Raji (cell line): ENCODE data around the gene TMEM200A.

ENCODE experiments used
- POLR2A ChIP-seq: IDR thresholded peaks from 2 replicates; pipeline ENCODE4 v1.6.1; 2011; ENCODE audit warnings: low read depth, low read length, control low read depth; ENCODE audit not compliant: insufficient read depth

The TMEM200A gene

DNA sequence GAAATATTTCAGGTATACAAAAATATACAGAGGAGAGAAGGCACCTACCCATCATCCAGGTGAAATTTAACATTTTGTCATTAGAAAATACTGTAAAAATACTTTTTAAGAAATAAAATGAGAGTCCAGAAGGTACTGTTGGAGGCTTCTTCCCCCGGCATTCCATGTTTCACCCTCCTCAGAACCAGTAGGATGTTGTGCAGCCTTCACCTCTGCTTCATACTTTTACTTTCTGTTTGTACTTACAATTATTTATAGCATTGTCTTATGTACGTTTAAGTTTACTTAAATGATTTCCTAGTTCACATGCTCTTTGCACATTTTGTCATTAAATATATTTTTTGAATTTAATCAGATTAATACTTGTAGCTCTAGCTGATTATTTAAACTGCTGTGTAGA is 30.9 kb downstream of the TMEM200A start:
- TF ChIP-seq POLR2A = no peak

DNA sequence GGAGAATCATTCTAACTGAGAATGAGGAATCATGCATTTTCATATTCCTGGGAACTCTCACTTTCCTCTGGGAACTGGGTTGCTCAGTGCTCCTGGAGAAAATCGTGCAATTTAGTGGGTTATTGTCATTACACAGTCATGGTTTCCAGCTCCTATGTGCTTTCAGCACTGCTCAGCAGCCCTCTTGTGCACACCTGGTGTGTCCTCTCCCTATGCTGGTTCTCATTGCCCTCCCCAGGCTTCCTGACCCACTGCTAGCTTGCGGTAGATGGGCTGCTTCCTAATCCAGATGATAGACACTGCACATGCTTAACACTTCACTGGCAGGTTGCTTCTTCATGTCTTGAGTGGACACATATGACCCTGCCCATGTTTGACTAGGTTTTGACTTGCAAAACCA is 39.7 kb downstream of the TMEM200A start:
- TF ChIP-seq POLR2A = no peak

DNA sequence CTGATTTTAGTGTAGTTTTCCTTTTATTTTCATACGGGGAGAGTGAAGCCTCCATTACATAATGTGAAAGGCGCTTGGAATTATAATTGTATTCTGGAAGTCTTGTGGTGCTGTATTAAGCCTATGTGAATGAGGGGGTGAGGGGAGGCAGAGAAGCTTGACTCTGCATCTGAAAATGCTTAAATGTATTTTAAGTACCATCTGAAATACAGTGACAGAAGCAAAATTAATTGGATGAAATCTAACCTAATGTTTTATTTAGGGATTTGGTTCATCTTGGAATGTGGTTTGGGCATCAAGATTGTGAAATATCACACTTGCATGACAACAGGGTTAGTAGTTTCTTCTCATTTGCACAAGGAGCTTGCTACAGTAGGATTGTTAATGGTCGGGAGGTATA is 41.2 kb downstream of the TMEM200A start:
- TF ChIP-seq POLR2A = no peak

DNA sequence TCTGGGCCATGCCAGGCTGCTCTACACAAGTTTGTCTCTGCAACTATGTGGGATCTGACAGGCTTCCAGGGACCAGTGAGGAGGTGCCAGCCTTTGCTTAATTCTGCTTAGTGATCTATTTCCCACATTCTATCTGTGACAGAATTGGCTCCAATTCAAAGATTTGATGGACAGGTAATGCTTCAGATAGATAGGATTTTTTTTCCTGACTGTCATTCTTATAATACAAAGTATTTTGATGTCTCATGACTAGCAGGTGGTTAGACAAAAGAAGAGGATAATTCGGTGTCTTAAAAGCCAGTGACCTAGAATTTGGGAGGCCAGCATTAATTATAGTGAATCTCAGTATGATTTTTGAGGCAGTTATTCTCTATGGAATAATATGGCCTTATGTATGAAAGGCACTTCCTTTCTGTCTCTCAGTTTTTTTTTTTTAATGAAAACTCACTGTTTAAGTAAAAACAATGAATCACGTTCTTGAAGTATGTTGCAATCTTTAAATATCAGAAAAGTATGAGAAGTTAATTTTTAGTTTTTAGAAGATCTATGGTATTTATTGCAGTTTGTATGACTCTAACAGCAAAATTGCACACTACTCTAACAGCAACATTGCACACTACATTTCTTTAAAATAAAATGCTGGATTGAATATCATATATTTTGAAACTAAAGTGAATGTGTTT is 43.7 kb downstream of the TMEM200A start:
- no peak for TF ChIP-seq POLR2A

DNA sequence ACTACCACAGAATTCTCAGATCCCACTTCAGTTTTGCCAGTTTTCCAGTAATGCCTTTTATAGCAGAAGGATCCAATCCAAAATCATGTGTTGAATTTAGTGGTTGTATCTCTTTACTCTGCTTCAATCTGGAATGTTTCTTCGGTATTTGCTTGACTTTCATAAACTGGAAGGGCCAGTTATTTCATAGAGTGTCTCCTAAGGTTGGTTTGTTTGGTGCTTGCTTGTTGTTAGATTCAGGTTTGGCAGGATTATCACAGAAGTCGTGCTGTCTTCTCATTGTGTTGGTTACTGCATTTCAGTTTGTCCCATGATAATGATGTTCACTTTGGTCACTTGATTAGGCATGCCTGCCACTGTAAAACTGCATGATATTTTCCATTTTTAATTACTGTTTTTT is 45.7 kb downstream of the TMEM200A start:
- TF ChIP-seq POLR2A = no peak

DNA sequence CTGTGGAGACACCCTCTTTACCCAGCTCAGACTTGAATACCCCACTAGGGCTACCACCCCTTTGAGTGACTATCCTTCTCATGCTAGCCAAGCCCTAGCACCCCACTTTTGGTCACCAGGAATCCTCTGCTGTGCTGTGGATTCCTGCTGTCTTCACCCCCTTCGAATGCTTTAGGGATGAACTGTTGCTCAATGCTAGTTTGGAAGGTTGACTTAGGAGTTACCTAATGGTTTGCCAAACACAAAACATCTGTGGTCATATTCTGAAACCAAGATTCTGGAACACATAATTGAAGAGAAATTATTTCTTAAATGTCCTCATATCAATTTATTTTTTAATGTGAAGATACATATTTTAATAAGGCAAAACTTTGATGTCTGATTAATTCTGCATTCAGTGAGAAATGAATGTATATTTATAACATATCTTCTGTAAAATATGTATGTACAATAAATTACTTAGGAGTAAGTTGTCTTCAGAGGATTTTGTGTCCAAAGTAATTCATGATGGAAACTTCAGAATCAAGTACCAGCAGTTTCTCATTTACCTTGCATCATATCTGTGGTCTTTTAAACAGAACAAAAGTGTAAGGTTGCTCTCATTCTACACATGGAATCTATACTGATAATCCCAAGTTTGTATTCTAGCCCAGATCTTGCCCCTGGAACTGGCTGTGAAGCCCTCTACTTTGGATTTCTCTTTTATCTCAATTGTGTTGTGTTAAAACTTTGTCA is 46.9 kb downstream of the TMEM200A start:
- TF ChIP-seq POLR2A = no peak

DNA sequence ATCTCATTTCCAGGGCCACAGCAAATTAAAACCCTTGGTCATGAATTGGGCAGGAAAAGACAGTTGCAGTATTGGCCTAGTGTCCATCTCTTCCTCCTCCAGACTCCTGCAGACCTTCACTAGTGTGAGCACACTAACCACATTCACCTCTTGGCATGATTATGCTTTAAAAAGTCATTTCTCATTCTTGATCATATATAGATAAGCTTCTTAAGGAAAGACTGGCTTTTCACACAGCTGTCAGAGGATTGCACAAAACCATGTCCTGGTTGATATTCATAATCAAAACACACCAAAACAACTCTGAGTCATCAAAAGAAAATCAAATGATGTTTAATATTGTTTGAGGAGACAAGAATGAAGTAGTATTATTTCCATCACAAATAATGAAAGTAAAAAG is 52.1 kb downstream of the TMEM200A start:
- no peak for TF ChIP-seq POLR2A

DNA sequence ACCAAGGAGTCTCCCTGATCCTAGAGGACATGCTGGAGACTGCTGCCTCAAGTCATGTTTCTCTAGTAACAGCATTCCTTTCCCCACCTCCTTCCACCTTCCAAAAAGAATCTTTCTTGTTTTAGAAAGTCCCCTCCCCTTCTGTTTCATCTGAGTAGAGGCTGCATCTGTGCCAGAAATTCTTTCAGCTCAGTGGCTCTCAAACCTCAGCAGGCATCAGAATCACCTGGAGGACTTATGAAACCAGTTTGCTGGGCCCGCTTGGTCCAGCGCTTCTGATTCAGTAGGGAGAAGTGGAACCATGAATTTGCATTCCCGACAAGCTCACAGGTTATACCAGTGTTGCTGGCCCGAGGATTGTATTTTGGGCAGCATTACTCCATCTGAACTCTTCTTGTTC is 55.1 kb downstream of the TMEM200A start:
- TF ChIP-seq POLR2A = no peak

DNA sequence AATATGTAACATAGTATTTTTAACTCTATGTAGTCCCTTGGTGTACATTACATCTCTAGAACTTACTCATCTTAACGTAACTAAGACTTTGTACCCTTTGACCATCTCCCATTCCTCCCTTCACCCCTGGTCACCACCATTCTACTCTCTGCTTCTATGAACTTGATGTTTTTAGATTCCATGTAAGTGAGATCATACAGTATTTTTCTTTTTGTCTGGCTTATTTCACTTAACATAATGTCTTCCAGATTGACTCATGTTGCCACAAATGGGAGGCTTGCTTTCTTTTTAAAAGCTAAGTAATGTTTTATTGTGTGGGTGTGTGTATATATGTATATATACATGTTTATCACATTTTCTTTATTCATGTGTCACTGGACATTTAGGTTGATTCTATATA is 55.8 kb downstream of the TMEM200A start:
- TF ChIP-seq POLR2A = no peak

DNA sequence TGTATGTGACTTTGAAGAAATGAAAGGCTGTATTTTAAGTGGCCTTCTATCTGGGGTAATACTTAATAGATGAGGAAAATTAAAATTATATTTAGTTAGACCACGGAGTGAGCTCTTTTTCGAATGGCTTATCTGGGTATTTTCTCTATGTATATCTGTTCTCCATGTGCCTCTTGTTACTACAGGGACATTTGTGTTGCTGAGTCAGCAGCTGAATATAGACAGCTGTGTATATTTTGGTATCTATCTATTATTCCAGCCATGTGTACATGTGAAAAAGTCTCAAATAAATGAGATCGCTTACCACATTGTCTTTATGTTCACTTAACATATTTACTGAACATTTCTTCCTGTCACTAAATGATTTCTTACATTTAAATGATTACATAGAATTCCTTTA is 57.2 kb downstream of the TMEM200A start:
- no peak for TF ChIP-seq POLR2A

DNA sequence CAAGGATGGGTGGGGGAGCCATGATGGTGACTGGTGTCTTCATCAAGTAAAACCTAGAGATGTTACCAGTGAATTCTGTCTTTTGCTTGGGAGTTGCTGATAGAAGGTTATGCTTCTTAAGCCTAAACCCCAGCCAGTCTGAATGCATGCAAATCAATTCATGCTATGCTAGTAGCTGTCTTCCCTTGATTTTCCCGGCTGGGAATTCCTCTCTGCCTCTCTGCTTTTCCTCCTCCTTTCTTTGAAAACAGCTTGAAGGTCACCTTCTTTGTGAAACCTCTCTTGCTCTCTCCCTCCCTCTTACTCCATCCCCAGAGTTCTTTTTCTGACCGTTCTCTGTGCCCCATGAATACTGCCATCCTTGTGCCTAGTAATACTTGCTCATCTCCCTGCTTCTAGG is 58.9 kb downstream of the TMEM200A start:
- TF ChIP-seq POLR2A = no peak

DNA sequence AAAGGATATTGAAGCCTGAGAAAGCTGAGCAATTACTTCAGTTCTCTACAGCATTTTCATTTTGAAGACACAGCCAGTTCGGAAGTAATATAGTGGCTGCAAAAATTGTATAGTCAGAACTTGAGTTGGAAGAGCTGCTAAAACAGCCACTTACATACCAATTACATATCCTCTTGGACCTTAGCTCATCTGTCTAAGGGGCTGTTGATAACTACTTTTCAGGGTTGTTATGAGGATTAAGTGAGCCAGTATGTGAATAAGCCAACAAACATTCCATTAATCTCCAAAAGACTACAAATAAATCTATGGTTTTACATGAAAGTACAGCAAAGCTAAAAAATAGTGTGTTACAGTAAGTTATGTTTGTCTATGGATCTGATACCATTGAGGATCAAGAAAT is 59.7 kb downstream of the TMEM200A start:
- no peak for TF ChIP-seq POLR2A

DNA sequence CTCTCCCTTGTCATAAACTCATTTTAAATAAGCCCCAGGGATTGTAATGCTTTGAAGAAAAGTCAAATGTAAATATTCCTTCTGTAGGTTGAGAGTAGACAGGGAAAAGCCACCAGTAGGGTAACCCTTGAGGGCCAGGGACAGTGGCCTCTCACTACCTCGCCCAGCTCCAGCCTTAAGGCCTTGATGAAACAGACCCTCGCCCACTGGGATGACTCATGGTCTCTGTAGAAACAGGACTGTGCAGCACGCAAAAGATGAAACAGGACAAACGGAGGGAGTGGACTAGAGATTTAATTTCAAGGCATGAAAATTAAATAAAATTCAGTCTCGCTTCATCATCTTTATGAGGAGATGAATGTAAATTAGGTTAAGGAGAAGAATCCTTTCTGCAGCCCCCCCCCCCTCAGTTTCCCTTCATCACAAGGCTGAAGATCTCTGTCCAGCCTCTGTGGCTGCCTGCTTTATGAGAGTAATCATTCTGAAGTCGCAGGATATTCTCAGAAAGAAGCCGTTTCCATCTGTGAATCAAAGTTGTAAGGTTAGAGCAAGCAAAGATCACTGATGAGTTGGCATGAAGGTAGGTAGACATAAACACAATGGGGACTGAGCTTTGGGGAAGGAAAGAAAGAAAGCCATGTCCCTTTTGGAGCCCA is 60.4 kb downstream of the TMEM200A start:
- TF ChIP-seq POLR2A = no peak

DNA sequence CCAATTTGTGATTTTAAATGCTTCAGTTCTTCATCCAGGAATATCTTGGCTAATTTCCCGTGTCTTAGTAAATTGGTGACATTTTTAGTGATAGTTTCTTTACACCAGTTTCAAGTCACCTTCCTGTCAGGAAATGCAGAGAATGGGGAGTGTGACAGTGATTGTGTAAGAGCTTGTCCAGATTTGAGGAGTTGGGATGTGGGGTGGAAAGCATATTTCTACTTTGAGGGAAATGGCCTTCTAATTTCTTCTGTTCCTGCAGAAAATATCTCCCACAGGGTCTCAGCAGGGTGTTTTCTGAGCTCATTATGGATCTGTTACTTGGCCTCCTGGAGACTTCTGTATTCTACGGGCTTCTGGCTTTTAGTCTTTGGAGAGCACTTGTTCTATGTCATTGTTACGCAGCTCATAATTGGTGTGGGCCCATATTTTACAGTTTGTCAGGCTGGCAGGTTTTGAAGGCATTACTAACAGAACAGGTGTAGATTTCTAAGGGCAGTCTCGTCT is 65.6 kb downstream of the TMEM200A start:
- TF ChIP-seq POLR2A = no peak

DNA sequence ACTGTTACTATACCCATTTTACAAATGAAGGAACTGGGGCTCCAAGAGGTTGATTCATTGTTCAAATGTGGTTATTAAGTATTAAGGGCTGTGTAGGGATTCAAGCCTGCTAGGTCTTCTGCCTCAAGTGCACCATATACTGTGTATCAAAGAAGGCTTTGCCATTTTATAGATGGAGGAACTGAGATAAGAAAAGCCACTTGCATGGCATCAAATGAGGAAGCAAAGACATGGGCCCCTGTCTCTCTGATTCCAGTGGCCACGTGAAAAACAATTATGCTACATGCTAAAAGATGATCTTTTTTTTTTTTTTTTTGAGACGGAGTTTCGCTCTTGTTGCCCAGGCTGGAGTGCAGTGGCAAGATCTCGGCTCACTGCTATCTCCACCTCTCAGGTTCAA is 67.0 kb downstream of the TMEM200A start:
- TF ChIP-seq POLR2A = no peak
